Inferior parietal cortex (tissue), 1 donor: ENCODE data around the gene KBTBD13.

Experiments
- DNase-seq: peaks from one replicate; pipeline ENCODE4 v3.0.0-alpha.2; 2016; ENCODE audit errors: extremely low spot score

Gene KBTBD13

DNA sequence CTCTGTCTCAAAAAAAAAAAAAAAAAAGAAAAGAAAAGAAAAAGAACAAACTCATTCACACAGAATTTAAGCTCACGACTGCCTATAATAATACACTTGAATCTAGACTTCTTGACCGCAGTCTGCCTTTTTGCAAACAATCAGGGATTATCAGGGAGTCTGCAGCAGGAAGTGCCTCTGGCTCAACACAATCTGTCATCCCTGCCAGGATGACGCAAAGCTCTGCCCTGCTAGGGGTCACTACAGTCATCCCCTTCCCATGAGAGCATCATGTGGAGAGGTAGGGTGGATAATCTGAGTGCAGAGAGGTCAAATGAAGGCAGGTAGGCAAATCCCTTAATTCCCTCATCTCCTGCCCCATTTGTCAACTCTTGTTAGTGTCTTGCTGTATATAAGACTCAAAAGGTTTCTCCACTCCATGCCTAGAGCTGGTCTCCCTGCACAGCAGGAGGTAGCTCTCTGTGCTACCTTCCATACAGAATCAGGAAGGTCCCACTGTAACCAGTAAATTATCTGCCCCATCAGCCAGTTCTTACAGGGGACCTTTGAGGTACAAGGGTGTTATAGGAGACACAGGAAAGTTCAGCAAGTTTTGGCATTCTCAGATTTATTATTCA is 34.2 kb downstream of the KBTBD13 start:
- DNase-seq = no peak

DNA sequence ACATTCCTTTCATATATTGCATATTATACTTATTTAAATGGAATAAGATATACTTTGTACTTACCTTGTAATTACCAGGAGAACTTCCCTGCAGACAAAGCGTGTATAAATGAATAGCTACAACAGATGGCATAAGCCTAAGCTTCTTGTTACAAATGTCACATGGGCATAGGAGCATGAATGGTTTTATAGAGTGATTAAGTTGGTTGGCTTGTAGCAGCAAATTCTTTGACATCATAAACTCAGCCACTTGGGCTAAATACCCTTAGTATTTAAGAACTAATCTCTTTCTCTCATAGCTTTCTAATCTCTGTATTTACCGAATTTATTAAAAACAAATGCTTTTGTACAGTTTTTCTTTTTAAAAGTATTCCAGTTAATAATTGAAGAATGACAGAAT is 38.5 kb downstream of the KBTBD13 start, which contains the start of gene UBAP1L:
Gene UBAP1L (minus strand): TSS at position 115 of the 400 bp plus-strand sequence. CDS start 8,985 bp downstream, outside the sequence.
- no peak for DNase-seq

- no peak for DNase-seq
Observed at GRCh38 chr15:65115542-65115941, 39.0 kb downstream of the KBTBD13 start.
